Right lobe of liver (tissue), 6 donors: ENCODE data around the gene SHROOM2. TPM values are rescaled to one million over a fixed set of nuclear protein-coding genes. Genes with fewer than 3 reads are reported as not detected.

ENCODE experiments used
- ATAC-seq, 4 donors: fragments of 200-7000 bp; cut with Tn5 transposase; one replicate each; pipeline ENCODE4 v1.9.1; 2020; ENCODE audit warnings: mild to moderate bottlenecking in 4 of 4, moderate library complexity in 4 of 4
- DNase-seq, 3 donors: peaks; one replicate each; pipeline ENCODE4 v3.0.0-alpha.2; 2020
- H3K27ac ChIP-seq, 3 donors: fragments of 200-600 bp; one replicate each; pipeline ENCODE4 v1.8.0; 2022
- H3K27me3 ChIP-seq, 2 donors: fragments of 200-600 bp; one replicate each; pipeline ENCODE4 v1.8.0; 2022
- H3K36me3 ChIP-seq, 4 donors: fragments of 200-600 bp; sonication (generic) in 1 of 4; one replicate each; pipeline versions ENCODE4 v1.5.1 to v1.8.0; 2017 to 2022; ENCODE audit warnings: control low read depth in 1 of 4
- H3K4me1 ChIP-seq, 4 donors: fragments of 200-600 bp; sonication (generic) in 1 of 4; one replicate each; pipeline versions ENCODE4 v1.5.1 to v1.8.0; 2017 to 2022; ENCODE audit warnings: control low read depth in 1 of 4
- H3K4me3 ChIP-seq, 3 donors: fragments of 200-600 bp; one replicate each; pipeline ENCODE4 v1.8.0; 2022
- H3K9me3 ChIP-seq, 4 donors: fragments of 200-600 bp; sonication (generic) in 1 of 4; one replicate each; pipeline versions ENCODE4 v1.5.1 to v1.8.0; 2017 to 2022; ENCODE audit warnings: control low read depth in 1 of 4
- POLR2A ChIP-seq: fragments of 450-650 bp; IDR thresholded peaks from one replicate; pipeline ENCODE4 v1.6.1; 2017; ENCODE audit warnings: antibody characterized with exemption, mild to moderate bottlenecking
- WGBS: methylation state at CpG from one replicate; pipeline ENCODE4 v1.1.6; 2018; ENCODE audit warnings: low coverage, low lambda C conversion rate; ENCODE audit not compliant: insufficient coverage; ENCODE audit errors: missing lambda C conversion rate; 5-methylcytosine and 5-hydroxymethylcytosine counted together
- intact Hi-C, 2 donors: fragments of 100-400 bp; cut with DNase I; formaldehyde crosslinking; loops; one replicate each; pipeline versions ENCODE4 v1.11.2 to v1.14.1; 2022
- total RNA-seq, 6 experiments: library from RNA; depleted of rRNA in 2 of 6; stranded (reverse); fragments of >200 nt in 2 of 6; fragmentation: NEBNext Ultra II Directional in 3 of 6; extraction: Animal tissue kit (Norgen Biotek cat#: 25700) in 3 of 6; gene quantifications; one replicate each; pipeline versions ENCODE4 v1.1.0 to v1.2.4, GENCODE V29; 2016 to 2023
- TF ChIP-seq, protein P1 (sequence below), 4 donors: fragments of 200-600 bp in 3 of 4; fragments of 450-650 bp in 1 of 4; IDR thresholded peaks; one replicate each; pipeline versions ENCODE4 v1.5.1 to v1.8.0; 2016 to 2022; ENCODE audit warnings: antibody characterized with exemption in 4 of 4, mild to moderate bottlenecking in 2 of 4
- donor health status: DM: no; HTN: yes; CAD: no.
- donor health status: DM: no; HTN: no; CAD: no.
- donor health status: DM: no; HTN: no; CAD: no.
- donor health status: DM: no; HTN: yes; CAD: no.
- donor health status: DM: no; HTN: yes; CAD: no.

SHROOM2 gene
- total RNA-seq, 6 experiments from 2014 or later = 3.6 to 7.5 (median 3.9) TPM

DNA sequence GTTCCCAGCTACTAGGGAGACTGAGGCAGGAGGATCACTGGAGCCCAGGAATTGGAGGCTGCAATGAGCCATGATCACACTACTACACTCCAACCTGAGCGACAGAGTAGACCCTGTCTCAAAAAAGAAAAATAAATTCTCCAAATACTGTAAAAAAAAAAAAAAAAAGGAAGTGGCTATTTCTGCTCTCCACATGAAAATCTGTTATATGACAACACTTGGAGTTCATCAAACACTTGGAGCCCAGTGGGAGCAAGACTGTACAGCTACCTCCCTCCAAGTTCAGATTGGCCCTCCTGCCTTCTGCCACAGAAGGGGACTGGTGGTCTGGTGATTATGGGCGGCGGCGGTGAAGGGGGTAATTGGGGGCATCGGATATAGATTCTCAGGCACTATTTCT is 172.0 kb downstream of the SHROOM2 start:
- Histone ChIP-seq H3K9me3 (no peaks in the 10 kb centered on the region), H3K36me3 (no peaks in the 10 kb centered on the region), H3K27ac (no peak overlapping the region), H3K27me3 (no peaks in the 10 kb centered on the region), H3K4me3 (no peak overlapping the region), H3K4me1 (no peaks in the 10 kb centered on the region)
- no peak for ATAC-seq
- 86% methylated on average over 1 of the region's 5 CpGs for WGBS
- DNase-seq = no peak
- TF ChIP-seq, protein P1, sequence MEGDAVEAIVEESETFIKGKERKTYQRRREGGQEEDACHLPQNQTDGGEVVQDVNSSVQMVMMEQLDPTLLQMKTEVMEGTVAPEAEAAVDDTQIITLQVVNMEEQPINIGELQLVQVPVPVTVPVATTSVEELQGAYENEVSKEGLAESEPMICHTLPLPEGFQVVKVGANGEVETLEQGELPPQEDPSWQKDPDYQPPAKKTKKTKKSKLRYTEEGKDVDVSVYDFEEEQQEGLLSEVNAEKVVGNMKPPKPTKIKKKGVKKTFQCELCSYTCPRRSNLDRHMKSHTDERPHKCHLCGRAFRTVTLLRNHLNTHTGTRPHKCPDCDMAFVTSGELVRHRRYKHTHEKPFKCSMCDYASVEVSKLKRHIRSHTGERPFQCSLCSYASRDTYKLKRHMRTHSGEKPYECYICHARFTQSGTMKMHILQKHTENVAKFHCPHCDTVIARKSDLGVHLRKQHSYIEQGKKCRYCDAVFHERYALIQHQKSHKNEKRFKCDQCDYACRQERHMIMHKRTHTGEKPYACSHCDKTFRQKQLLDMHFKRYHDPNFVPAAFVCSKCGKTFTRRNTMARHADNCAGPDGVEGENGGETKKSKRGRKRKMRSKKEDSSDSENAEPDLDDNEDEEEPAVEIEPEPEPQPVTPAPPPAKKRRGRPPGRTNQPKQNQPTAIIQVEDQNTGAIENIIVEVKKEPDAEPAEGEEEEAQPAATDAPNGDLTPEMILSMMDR (IDR thresholded peaks at IDR 0.05) = no peak
- TF ChIP-seq POLR2A = no peak
- intact Hi-C loops = no loop called here

DNA sequence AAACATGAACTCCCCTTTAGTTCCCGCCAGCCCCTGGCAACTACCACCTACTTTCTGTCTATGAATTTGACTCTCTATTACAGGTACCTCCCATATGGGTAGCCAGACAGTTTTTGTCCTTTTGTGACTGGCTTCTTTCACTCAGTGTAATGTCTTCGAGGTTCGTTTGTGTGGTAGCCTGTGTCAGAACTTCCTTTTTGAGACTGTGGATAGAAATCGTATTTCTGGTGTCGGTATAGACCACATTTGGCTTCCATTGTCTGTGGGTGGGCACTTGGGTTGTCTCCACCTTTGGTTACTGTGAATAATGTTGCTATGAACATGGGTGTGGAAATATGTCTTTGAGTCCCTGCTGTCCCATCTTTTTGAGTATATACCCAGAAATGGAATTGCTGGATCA is 175.5 kb downstream of the SHROOM2 start:
- ATAC-seq = no peak
- no peak for DNase-seq
- H3K4me1 ChIP-seq = no peaks in the 10 kb centered on the region
- no peaks in the 10 kb centered on the region for H3K27me3 ChIP-seq
- WGBS = 70% methylated on average over 5 of the region's 5 CpGs
- no peak overlapping the region for H3K4me3 ChIP-seq
- H3K9me3 ChIP-seq = no peaks in the 10 kb centered on the region
- H3K36me3 ChIP-seq = no peaks in the 10 kb centered on the region
- intact Hi-C loops = no loop called here
- no peak overlapping the region for H3K27ac ChIP-seq
- TF ChIP-seq POLR2A = no peak

DNA sequence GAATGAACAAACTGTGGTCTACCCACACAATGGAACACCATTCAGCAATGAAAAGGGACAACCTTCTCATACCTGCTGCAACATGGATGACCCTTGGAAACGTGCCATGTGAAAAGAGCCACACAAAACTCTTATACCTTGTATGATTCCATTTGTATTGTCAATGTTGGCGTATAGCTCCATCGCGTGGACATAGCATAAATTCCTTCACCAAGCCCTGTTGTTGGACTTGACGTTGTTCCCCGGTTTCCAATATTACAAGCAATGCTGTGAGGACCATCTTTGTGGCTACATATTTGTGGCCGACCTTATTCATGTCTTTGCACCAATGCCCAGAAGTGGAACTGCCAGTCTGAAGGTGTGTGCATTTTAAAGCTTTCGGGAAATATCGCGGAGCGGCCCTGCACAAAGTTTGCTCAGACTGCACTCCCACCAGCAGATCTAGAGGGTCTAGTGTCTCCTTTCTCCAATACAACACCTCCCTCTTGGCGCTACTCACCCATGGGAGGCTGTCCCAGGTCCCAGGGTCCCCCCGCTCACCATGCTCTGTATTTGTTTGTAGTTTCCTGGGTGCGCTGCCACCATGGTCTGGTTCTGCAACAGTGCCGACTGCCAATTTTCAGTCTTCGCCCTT is 180.7 kb downstream of the SHROOM2 start, which contains the start of gene CLDN34:
TSS of gene CLDN34 (plus strand) at position 584 of the 634 bp plus-strand sequence. CDS start at position 584, 0 bp downstream.
- no peak for ATAC-seq
- H3K36me3 ChIP-seq = no peaks in the 10 kb centered on the region

DNA sequence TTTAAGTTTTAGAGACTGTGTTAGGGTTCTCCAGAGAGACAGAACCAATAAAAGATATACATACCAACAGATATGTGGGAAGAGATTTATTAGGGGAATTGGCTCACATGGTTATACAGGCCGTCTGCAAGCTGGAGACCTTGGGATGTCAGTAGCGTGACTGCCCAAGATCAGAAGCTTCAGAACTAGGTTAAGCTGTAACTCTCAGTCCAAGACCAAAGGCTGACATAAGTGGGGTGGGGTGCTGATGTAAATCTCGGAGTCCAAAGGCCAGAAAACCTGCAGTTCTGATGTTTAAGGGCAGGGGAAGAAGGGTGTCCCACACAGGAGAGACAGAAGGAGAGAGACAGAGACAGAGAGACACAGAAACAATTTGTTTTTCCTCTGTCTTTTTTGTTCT is 191.4 kb downstream of the SHROOM2 start:
- WGBS = 21% methylated on average over 2 of the region's 3 CpGs
- TF ChIP-seq, protein P1 (IDR thresholded peaks at IDR 0.05) = no peak
- no peak for TF ChIP-seq POLR2A
- intact Hi-C loops = no loop called here
- Histone ChIP-seq H3K36me3 (no peaks in the 10 kb centered on the region), H3K9me3 (no peaks in the 10 kb centered on the region), H3K4me1 (no peaks in the 10 kb centered on the region), H3K27me3 (no peaks in the 10 kb centered on the region), H3K27ac (no peak overlapping the region), H3K4me3 (no peak overlapping the region)
- DNase-seq = no peak
- ATAC-seq = no peak

More for the DNA sequence above, 180.7 kb downstream of the SHROOM2 start, which contains the start of gene CLDN34:
- Histone ChIP-seq H3K27ac (no peak within 1 kb of the TSS), H3K4me3 (no peak within 1 kb of the TSS), H3K9me3 (no peaks in the 10 kb centered on the region), H3K4me1 (no peaks in the 10 kb centered on the region), H3K27me3 (no peaks in the 10 kb centered on the region)
- DNase-seq = no peak
- WGBS = 74% methylated on average over 9 of the region's 16 CpGs
- TF ChIP-seq POLR2A = no peak
- TF ChIP-seq, protein P1 (IDR thresholded peaks at IDR 0.05) = no peak
- intact Hi-C loops = no loop called here

DNA sequence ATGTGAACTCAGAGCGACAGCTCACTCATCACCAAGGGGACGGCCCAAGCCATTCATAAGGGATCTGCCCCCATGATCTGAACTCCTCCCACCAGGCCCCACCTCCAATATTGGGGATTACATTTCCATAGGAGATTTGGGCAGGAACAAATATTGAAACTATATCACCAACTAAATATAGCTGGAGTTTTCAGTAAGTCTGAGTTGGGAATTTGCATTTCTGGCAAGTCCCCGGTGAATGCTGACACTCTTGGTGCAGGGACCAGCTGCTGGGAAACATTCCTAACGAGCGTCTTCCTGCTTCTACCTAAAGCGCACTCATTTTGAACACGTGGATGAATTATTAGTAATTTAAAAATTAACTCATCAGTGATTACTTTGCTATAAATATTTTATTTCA is 194.2 kb downstream of the SHROOM2 start:
- TF ChIP-seq, protein P1 (IDR thresholded peaks at IDR 0.05) = no peak
- no peak for TF ChIP-seq POLR2A
- intact Hi-C loops = no loop called here
- H3K4me3 ChIP-seq = no peak overlapping the region
- ATAC-seq (no peak), DNase-seq (no peak)
- no peaks in the 10 kb centered on the region for H3K36me3 ChIP-seq
- H3K27me3 ChIP-seq = no peaks in the 10 kb centered on the region
- no peak overlapping the region for H3K27ac ChIP-seq
- 82% methylated on average over 6 of the region's 7 CpGs for WGBS
- no peaks in the 10 kb centered on the region for H3K4me1 ChIP-seq
- H3K9me3 ChIP-seq = no peaks in the 10 kb centered on the region
